Measurements from ENCODE around the gene MSH3. TPM values are rescaled to one million over a fixed set of nuclear protein-coding genes. Genes with fewer than 3 reads are reported as not detected.

The MSH3 gene
- total RNA-seq, 2 donors from 2014 or later, result 6.8 to 9.9 TPM

DNA sequence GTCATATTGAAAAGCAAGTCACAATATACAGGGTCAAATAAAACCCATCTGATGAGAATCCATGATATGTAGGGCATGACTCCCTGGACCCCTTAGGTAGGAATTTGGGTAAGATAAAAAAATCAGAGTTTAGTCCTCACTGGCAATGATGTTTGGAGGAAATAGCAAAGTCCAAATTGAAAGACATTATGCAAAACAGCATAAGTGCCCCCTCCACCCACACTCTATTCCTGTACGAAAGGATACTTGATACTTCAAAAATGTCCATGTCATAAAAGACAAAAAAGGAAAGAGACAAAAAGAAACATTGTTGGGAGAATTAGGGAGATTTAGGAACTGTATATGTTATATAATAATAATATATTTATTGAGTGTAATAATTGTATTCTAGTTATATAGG, 209.7 kb downstream of the MSH3 start:
- Histone ChIP-seq H3K27me3 (no peaks in the 10 kb centered on the region), H3K27ac (no peak overlapping the region), H3K4me1 (no peaks in the 10 kb centered on the region), H3K36me3 (no peaks in the 10 kb centered on the region), H3K9me3 (no peaks in the 10 kb centered on the region), H3K4me3 (no peak overlapping the region)
- TF ChIP-seq CTCF (IDR thresholded peaks at IDR 0.05), result no peak
- no peak for DNase-seq (ENCODE audit: low spot score)

- H3K9me3 ChIP-seq, result no peaks in the 10 kb centered on the region
- no peak overlapping the region for H3K27ac ChIP-seq
- no peak for TF ChIP-seq CTCF (IDR thresholded peaks at IDR 0.05)
- no peak for DNase-seq (ENCODE audit: low spot score)
- H3K4me1 ChIP-seq, result no peaks in the 10 kb centered on the region
- no peaks in the 10 kb centered on the region for H3K36me3 ChIP-seq
- H3K27me3 ChIP-seq, result no peaks in the 10 kb centered on the region
- H3K4me3 ChIP-seq, result no peak overlapping the region
Measured at GRCh38 chr5:80864706-80865435, 210.4 kb downstream of the MSH3 start.

- Histone ChIP-seq H3K27me3 (no peaks in the 10 kb centered on the region), H3K27ac (no peak overlapping the region), H3K9me3 (no peaks in the 10 kb centered on the region), H3K4me3 (no peak overlapping the region), H3K4me1 (no peaks in the 10 kb centered on the region), H3K36me3 (no peaks in the 10 kb centered on the region)
- DNase-seq (ENCODE audit: low spot score), result no peak
- TF ChIP-seq CTCF (IDR thresholded peaks at IDR 0.05), result no peak
Measured at GRCh38 chr5:80865551-80865950, 211.1 kb downstream of the MSH3 start.

- Histone ChIP-seq H3K9me3 (no peaks in the 10 kb centered on the region), H3K27ac (no peak overlapping the region), H3K27me3 (no peaks in the 10 kb centered on the region), H3K4me1 (no peaks in the 10 kb centered on the region), H3K36me3 (no peaks in the 10 kb centered on the region), H3K4me3 (no peak overlapping the region)
- no peak for DNase-seq (ENCODE audit: low spot score)
- no peak for TF ChIP-seq CTCF (IDR thresholded peaks at IDR 0.05)
Measured at GRCh38 chr5:80866371-80866770, 211.9 kb downstream of the MSH3 start.

GRCh38 chr5:80867233-80867632, 212.8 kb downstream of the MSH3 start:
- Histone ChIP-seq H3K27me3 (no peaks in the 10 kb centered on the region), H3K9me3 (no peaks in the 10 kb centered on the region), H3K4me1 (no peaks in the 10 kb centered on the region), H3K4me3 (no peak overlapping the region), H3K36me3 (no peaks in the 10 kb centered on the region), H3K27ac (no peak overlapping the region)
- no peak for DNase-seq (ENCODE audit: low spot score)
- TF ChIP-seq CTCF (IDR thresholded peaks at IDR 0.05), result no peak

- H3K36me3 ChIP-seq, result no peaks in the 10 kb centered on the region
- H3K4me3 ChIP-seq, result no peak overlapping the region
- no peak for TF ChIP-seq CTCF (IDR thresholded peaks at IDR 0.05)
- DNase-seq (ENCODE audit: low spot score), result no peak
- H3K27ac ChIP-seq, result no peak overlapping the region
- no peaks in the 10 kb centered on the region for H3K27me3 ChIP-seq
- no peaks in the 10 kb centered on the region for H3K9me3 ChIP-seq
- no peaks in the 10 kb centered on the region for H3K4me1 ChIP-seq
Measured at GRCh38 chr5:80870442-80870841, 216.0 kb downstream of the MSH3 start.

All from right atrium auricular region (tissue), 2 donors.